K562 (cell line): Measurements from ENCODE around the gene ZFYVE28. TPM values are rescaled to one million over a fixed set of nuclear protein-coding genes. Genes with fewer than 3 reads are reported as not detected.

ENCODE experiments used
- AFF4 ChIP-seq: sonication (generic); formaldehyde crosslinking; IDR thresholded peaks from 2 replicates; pipeline ENCODE4 v1.8.0; 2023; ENCODE audit warnings: mild to moderate bottlenecking, missing genetic modification reagents
- BACH1 ChIP-seq: fragments of 200-800 bp; sonication (Bioruptor generic); IDR thresholded peaks from 2 replicates; pipeline ENCODE4 v1.6.1; 2016; ENCODE audit warnings: missing genetic modification characterization, missing compliant biosample characterization
- CREB1 ChIP-seq, 2 experiments: sonication (generic) in 1 of 2; formaldehyde crosslinking in 1 of 2; IDR thresholded peaks; 2 replicates each; pipeline versions ENCODE4 v1.6.1 to v1.8.0; 2012 to 2022; ENCODE audit warnings: inconsistent platforms in 1 of 2, mild to moderate bottlenecking in 1 of 2, missing genetic modification reagents in 1 of 2, moderate library complexity in 1 of 2
- CTCF ChIP-seq, 3 experiments: IDR thresholded peaks in 2 of 3; conservative IDR thresholded peaks in 1 of 3; 2 replicates each; pipeline ENCODE4 v1.5.1; 2011 to 2012; ENCODE audit warnings: low read length in 3 of 3, mild to moderate bottlenecking in 3 of 3, control low read depth in 2 of 3, improper control_type of control experiment in 1 of 3, inconsistent platforms in 1 of 3, low read depth in 1 of 3, mixed read lengths in 1 of 3, moderate library complexity in 1 of 3; ENCODE audit not compliant: insufficient read depth in 2 of 3
- DDX20 ChIP-seq: fragments of 450-650 bp; IDR thresholded peaks from 2 replicates; pipeline ENCODE4 v1.6.1; 2016; ENCODE audit warnings: missing genetic modification characterization, low read depth, mild to moderate bottlenecking, missing compliant biosample characterization, moderate library complexity
- DLX4 ChIP-seq: fragments of 250-450 bp; sonication (Bioruptor Pico); IDR thresholded peaks from 2 replicates; pipeline ENCODE4 v1.6.1; 2021; ENCODE audit warnings: mild to moderate bottlenecking
- EHMT2 ChIP-seq: fragments of 450-650 bp; IDR thresholded peaks from 2 replicates; pipeline ENCODE4 v1.6.1; 2018; ENCODE audit warnings: antibody characterized with exemption
- ELF4 ChIP-seq: fragments of 450-650 bp; formaldehyde crosslinking; IDR thresholded peaks from 2 replicates; pipeline ENCODE4 v1.4.0; 2022; ENCODE audit warnings: missing genetic modification characterization
- GMEB1 ChIP-seq: fragments of 250-450 bp; sonication (Bioruptor Pico); IDR thresholded peaks from 2 replicates; pipeline ENCODE4 v1.4.0; 2020; ENCODE audit warnings: mild to moderate bottlenecking
- MAZ ChIP-seq, 2 experiments: fragments of 450-650 bp in 1 of 2; sonication (generic) in 1 of 2; formaldehyde crosslinking; IDR thresholded peaks in 1 of 2; conservative IDR thresholded peaks in 1 of 2; 2 replicates each; pipeline versions ENCODE4 v1.4.0 to v1.5.0; 2020; ENCODE audit warnings: mild to moderate bottlenecking in 1 of 2, missing genetic modification reagents in 1 of 2
- MYNN ChIP-seq, 2 experiments: sonication (generic); formaldehyde crosslinking in 1 of 2; IDR thresholded peaks; 2 replicates each; pipeline versions ENCODE4 v1.5.0 to v1.6.1; 2016 to 2020; ENCODE audit warnings: antibody characterized with exemption in 1 of 2, missing genetic modification reagents in 1 of 2
- PHB ChIP-seq: fragments of 250-450 bp; sonication (Bioruptor Pico); IDR thresholded peaks from 2 replicates; pipeline ENCODE4 v1.5.0; 2021
- POLR2B ChIP-seq: fragments of 450-650 bp; IDR thresholded peaks from 2 replicates; pipeline ENCODE4 v1.6.1; 2018; ENCODE audit warnings: low read depth; ENCODE audit not compliant: partially characterized antibody
- STAG1 ChIP-seq: sonication (generic); formaldehyde crosslinking; IDR thresholded peaks from 2 replicates; pipeline ENCODE4 v1.5.0; 2020; ENCODE audit warnings: missing genetic modification reagents, borderline replicate concordance
- ZNF274 ChIP-seq: IDR thresholded peaks from 2 replicates; pipeline ENCODE4 v1.6.1; 2011; ENCODE audit warnings: low read depth, mild to moderate bottlenecking, low read length, moderate library complexity, borderline replicate concordance
- ZNF436 ChIP-seq: fragments of 250-450, 450-650 bp; sonication (Bioruptor Pico); formaldehyde crosslinking; IDR thresholded peaks from 2 replicates; pipeline ENCODE4 v1.7.0; 2020; ENCODE audit warnings: mild to moderate bottlenecking
- ZSCAN29 ChIP-seq: fragments of 450-650 bp; IDR thresholded peaks from 2 replicates; pipeline ENCODE4 v1.6.1; 2017
- polyA plus RNA-seq, 8 experiments: library from polyadenylated mRNA; depleted of rRNA in 4 of 8; stranded (reverse) in 5 of 8; unstranded in 3 of 8; fragments of >200 nt; fragmentation: Nextera tagmentation in 2 of 8; fragmentation: Illumina TruSeq in 1 of 8; extraction: Ambion mirVana in 2 of 8; extraction: Trizol in 1 of 8; gene quantifications; 2 replicates each; pipeline versions ENCODE4 v1.2.1 to v1.2.3, GENCODE V29; 2011 to 2014; ENCODE audit warnings: inconsistent platforms in 1 of 8, missing spikeins in 1 of 8
- total RNA-seq, 7 experiments: library from RNA; depleted of rRNA in 6 of 7; stranded (reverse); fragments of >200 nt in 6 of 7; fragmentation: Illumina TruSeq in 2 of 7; extraction: Trizol in 2 of 7; gene quantifications; 2 replicates each; pipeline versions ENCODE4 v1.2.1 to v1.2.3, GENCODE V29; 2011 to 2021; ENCODE audit warnings: low replicate concordance in 1 of 7

Gene ZFYVE28
- total and polyA plus RNA-seq, 9 of the 15 experiments (the other 6 are each of a cell fraction or from before 2014, with no cell fraction given), result 1.3 to 24.8 (median 8.9) TPM

- TF ChIP-seq ZNF274 (no peak), DDX20 (tag) (no peak), STAG1 (CRISPR knock-in tag) (peak; percentile 98), ELF4 (CRISPR knock-in tag) (no peak), BACH1 (tag) (no peak), MYNN (IDR thresholded peaks at IDR 0.05) (0 out of 2 replicates have a peak, but pooled peaks have one; percentile 22), MYNN (CRISPR knock-in tag; IDR thresholded peaks at IDR 0.05) (no peak), CTCF (IDR thresholded peaks at IDR 0.05 in 2 of 3, conservative IDR thresholded peaks at IDR 0.05 in 1 of 3; ENCODE audit: insufficient read depth in 2 of 3, low read depth in 1 of 3, low read length in 3 of 3) (peak; percentile 89 to 95 (median 90)), GMEB1 (CRISPR knock-in tag) (no peak), ZSCAN29 (no peak), CREB1 (IDR thresholded peaks at IDR 0.05) (no peak), CREB1 (CRISPR knock-in tag; IDR thresholded peaks at IDR 0.05) (0 out of 2 replicates have a peak, but pooled peaks have one; percentile 27), ZNF436 (CRISPR knock-in tag) (no peak), POLR2B (no peak), AFF4 (no peak), DLX4 (CRISPR knock-in tag) (no peak), PHB (CRISPR knock-in tag) (no peak), EHMT2 (no peak), MAZ (CRISPR knock-in tag; conservative IDR thresholded peaks at IDR 0.05 in 1 of 2, IDR thresholded peaks at IDR 0.05 in 1 of 2) (no peak)
Observed at GRCh38 chr4:2220016-2220630, 198.3 kb downstream of the ZFYVE28 start (continued).
